BE2C (cell line): ENCODE results near the gene NDUFS1.
"Not testable (repeated sequence)": the region's sequence is repeated elsewhere in the genome, so short reads cannot be mapped to it uniquely, and the experiment has no call there.

Experiments
- DNase-seq: peaks from one replicate; pipeline ENCODE4 v3.0.0-alpha.2; 2020
- H3K27me3 ChIP-seq: fragments of 250-450 bp; sonication (Bioruptor Pico); 2 replicates; pipeline ENCODE4 v1.5.1; 2020; ENCODE audit warnings: mild to moderate bottlenecking
- H3K36me3 ChIP-seq: fragments of 250-450 bp; sonication (Bioruptor Pico); 2 replicates; pipeline ENCODE4 v1.5.1; 2020; ENCODE audit warnings: mild to moderate bottlenecking
- H3K4me1 ChIP-seq: fragments of 250-450 bp; sonication (Bioruptor Pico); 2 replicates; pipeline ENCODE4 v1.5.1; 2020
- H3K4me3 ChIP-seq: 2 replicates; pipeline ENCODE4 v1.5.1; 2011; ENCODE audit warnings: low read depth, low read length
- H3K9me3 ChIP-seq: fragments of 250-450 bp; sonication (Bioruptor Pico); 2 replicates; pipeline ENCODE4 v1.5.1; 2020
- CTCF ChIP-seq: IDR thresholded peaks from 2 replicates; pipeline ENCODE4 v1.5.1; 2012; ENCODE audit warnings: mild to moderate bottlenecking, low read depth, low read length

The NDUFS1 gene

GRCh38 chr2:206189691-206190090 lies 30.4 kb upstream of the NDUFS1 start:
- Histone ChIP-seq H3K4me3 (no peak overlapping the region), H3K4me1 (no peaks in the 10 kb centered on the region), H3K9me3 (no peaks in the 10 kb centered on the region), H3K27me3 (no peaks in the 10 kb centered on the region), H3K36me3 (no peaks in the 10 kb centered on the region)
- DNase-seq: no peak
- TF ChIP-seq CTCF: no peak

- not testable (repeated sequence) for DNase-seq, H3K4me1 ChIP-seq, H3K36me3 ChIP-seq, H3K4me3 ChIP-seq, H3K27me3 ChIP-seq, H3K9me3 ChIP-seq
Measured at GRCh38 chr2:206181526-206181925, 22.3 kb upstream of the NDUFS1 start.

- H3K9me3 ChIP-seq: no peaks in the 10 kb centered on the region
- no peaks in the 10 kb centered on the region for H3K4me1 ChIP-seq
- H3K36me3 ChIP-seq: no peaks in the 10 kb centered on the region
- no peak overlapping the region for H3K4me3 ChIP-seq
- no peaks in the 10 kb centered on the region for H3K27me3 ChIP-seq
- DNase-seq: no peak
- no peak for TF ChIP-seq CTCF
Measured at GRCh38 chr2:206176901-206177300, 17.7 kb upstream of the NDUFS1 start.

GRCh38 chr2:206176121-206176520 lies 16.9 kb upstream of the NDUFS1 start:
- Histone ChIP-seq H3K9me3 (no peaks in the 10 kb centered on the region), H3K4me3 (no peak overlapping the region), H3K27me3 (no peaks in the 10 kb centered on the region), H3K4me1 (no peaks in the 10 kb centered on the region), H3K36me3 (no peaks in the 10 kb centered on the region)
- no peak for DNase-seq
- no peak for TF ChIP-seq CTCF

- TF ChIP-seq CTCF: no peak
- Histone ChIP-seq H3K36me3 (no peaks in the 10 kb centered on the region), H3K9me3 (no peaks in the 10 kb centered on the region), H3K4me3 (no peak overlapping the region), H3K27me3 (no peaks in the 10 kb centered on the region), H3K4me1 (no peaks in the 10 kb centered on the region)
- no peak for DNase-seq
Measured at GRCh38 chr2:206173147-206173546, 13.9 kb upstream of the NDUFS1 start.

GRCh38 chr2:206171624-206172397 lies 12.6 kb upstream of the NDUFS1 start:
- not testable (repeated sequence) for H3K4me1 ChIP-seq, H3K4me3 ChIP-seq, H3K27me3 ChIP-seq, H3K36me3 ChIP-seq, DNase-seq, H3K9me3 ChIP-seq

- peaks cover 18% of the 10 kb centered on the region for H3K36me3 ChIP-seq
- H3K9me3 ChIP-seq: not testable (repeated sequence)
Measured at GRCh38 chr2:206168230-206168629, 9.0 kb upstream of the NDUFS1 start.

More at GRCh38 chr2:206168230-206168629, 9.0 kb upstream of the NDUFS1 start:
- not testable (repeated sequence) for H3K4me1 ChIP-seq, H3K4me3 ChIP-seq, H3K27me3 ChIP-seq, DNase-seq
